PC-9 (cell line): ENCODE results near the gene ASF1A. TPM values are rescaled to one million over a fixed set of nuclear protein-coding genes. Genes with fewer than 3 reads are reported as not detected.

Source experiments
- BruUV-seq: library from RNA; stranded (reverse); fragments of 400-500 nt; replicated peaks from 2 replicates; lab custom pipeline; 2021; lab: Mats Ljungman, UMichigan
- CTCF ChIA-PET: fragments of 300-600 bp; sonication (Branson Sonifier 250); formaldehyde crosslinking; loops from one replicate; lab custom pipeline; 2022; ENCODE audit warnings: antibody characterized with exemption; lab: Charles Lee
- POLR2A ChIA-PET: fragments of 300-600 bp; sonication (Branson Sonifier 250); formaldehyde crosslinking; loops from one replicate; lab custom pipeline; 2022; ENCODE audit warnings: antibody characterized with exemption; ENCODE audit not compliant: unreplicated experiment; lab: Charles Lee
- DNase-seq, 2 experiments: peaks; one replicate each; pipeline versions ENCODE4 v3.0.0 to v3.0.0-alpha.2; 2015 to 2022; ENCODE audit warnings: mixed read lengths in 1 of 2
- H2AFZ ChIP-seq: fragments of 200-600 bp; sonication (generic); 2 replicates; pipeline ENCODE4 v1.8.1; 2017; ENCODE audit warnings: antibody characterized with exemption
- H3F3A ChIP-seq: fragments of 200-600 bp; sonication (generic); 2 replicates; pipeline ENCODE4 v1.8.1; 2017; ENCODE audit warnings: antibody characterized with exemption, mild to moderate bottlenecking, low read depth; ENCODE audit not compliant: insufficient read depth
- H3K27ac ChIP-seq: fragments of 200-600 bp; sonication (generic); 2 replicates; pipeline ENCODE4 v1.6.1; 2016; ENCODE audit warnings: mixed run types
- H3K27me3 ChIP-seq: fragments of 200-600 bp; sonication (generic); 2 replicates; pipeline ENCODE4 v1.6.1; 2016; ENCODE audit warnings: low read depth, mixed run types; ENCODE audit not compliant: insufficient read depth
- H3K36me3 ChIP-seq: fragments of 200-600 bp; sonication (generic); 2 replicates; pipeline ENCODE4 v1.6.1; 2016; ENCODE audit warnings: low read depth, mixed run types
- H3K4me1 ChIP-seq: fragments of 200-600 bp; sonication (generic); replicated peaks from 2 replicates; pipeline ENCODE4 v1.6.1; 2016; ENCODE audit warnings: mixed run types; ENCODE audit not compliant: insufficient read depth
- H3K4me2 ChIP-seq: fragments of 200-600 bp; sonication (generic); 2 replicates; pipeline ENCODE4 v1.6.1; 2017; ENCODE audit warnings: mixed run types
- H3K4me3 ChIP-seq: fragments of 200-600 bp; sonication (generic); 2 replicates; pipeline ENCODE4 v1.6.1; 2016; ENCODE audit warnings: mixed run types
- H3K79me2 ChIP-seq: fragments of 200-600 bp; sonication (generic); 2 replicates; pipeline ENCODE4 v1.6.1; 2017; ENCODE audit warnings: low read depth, mixed run types
- H3K9me2 ChIP-seq: fragments of 200-600 bp; sonication (generic); 2 replicates; pipeline ENCODE4 v1.8.1; 2017; ENCODE audit warnings: mild to moderate bottlenecking; ENCODE audit not compliant: insufficient read depth
- H3K9me3 ChIP-seq: fragments of 200-600 bp; sonication (generic); 2 replicates; pipeline ENCODE4 v1.8.1; 2016; ENCODE audit warnings: low read depth; ENCODE audit not compliant: insufficient read depth
- H4K20me1 ChIP-seq: fragments of 200-600 bp; sonication (generic); 2 replicates; pipeline ENCODE4 v1.8.1; 2017; ENCODE audit not compliant: insufficient read depth
- CTCF ChIP-seq: fragments of 200-600 bp; sonication (generic); conservative IDR thresholded peaks from 2 replicates; pipeline ENCODE4 v1.6.1; 2017; ENCODE audit warnings: mixed run types, antibody characterized with exemption, mild to moderate bottlenecking, moderate library complexity
- EZH2 ChIP-seq: fragments of 200-600 bp; sonication (generic); IDR thresholded peaks from 2 replicates; pipeline ENCODE4 v1.8.0; 2017; ENCODE audit warnings: antibody characterized with exemption, low read depth
- intact Hi-C: fragments of 100-400 bp; cut with micrococcal nuclease; formaldehyde crosslinking; loops from one replicate; pipeline ENCODE4 v1.10.0; 2022; ENCODE audit not compliant: unreplicated experiment
- total RNA-seq: library from RNA; stranded (reverse); gene quantifications from 2 replicates; pipeline ENCODE4 v1.2.3, GENCODE V29; 2021

The ASF1A gene
- total RNA-seq, 1 experiment from 2014 or later: 39.5 TPM

- Histone ChIP-seq H3K4me3 (no peak overlapping the region), H3K79me2 (peaks cover 63% of the 10 kb centered on the region), H2AFZ (no peak overlapping the region), H3K27ac (peak overlapping the region; percentile 17; the same call in 1 of the 2 replicates), H3K4me2 (peak overlapping the region; percentile 40), H3K4me1 (peaks cover 44% of the 10 kb centered on the region), H3K9me2 (no peaks in the 10 kb centered on the region), H4K20me1 (no peaks in the 10 kb centered on the region), H3K9me3 (no peaks in the 10 kb centered on the region), H3F3A (peaks cover 38% of the 10 kb centered on the region), H3K27me3 (no peaks in the 10 kb centered on the region), H3K36me3 (peaks cover 37% of the 10 kb centered on the region)
- TF ChIP-seq CTCF (no peak), EZH2 (no peak)
- intact Hi-C loops: no loop called here
- CTCF ChIA-PET: no interaction called here
- POLR2A ChIA-PET: no interaction called here
- DNase-seq: peak; percentile 4 to 94
- BruUV-seq: no TSS peak
Measured at GRCh38 chr6:118931436-118931835, 37.5 kb downstream of the ASF1A start.

- no peaks in the 10 kb centered on the region for H3K9me3 ChIP-seq
- no peak for DNase-seq
- peaks cover 38% of the 10 kb centered on the region for H3F3A ChIP-seq
- BruUV-seq: no TSS peak
- H2AFZ ChIP-seq: no peak overlapping the region
- 0 out of 2 replicates have a peak overlapping the region, but pooled peaks have one; percentile 0 for H3K4me2 ChIP-seq
- H3K27ac ChIP-seq: no peak overlapping the region
- intact Hi-C loops: no loop called here
- H4K20me1 ChIP-seq: no peaks in the 10 kb centered on the region
- ChIA-PET POLR2A (no interaction called here), CTCF (no interaction called here)
- H3K9me2 ChIP-seq: no peaks in the 10 kb centered on the region
- H3K36me3 ChIP-seq: peaks cover 37% of the 10 kb centered on the region
- peaks cover 44% of the 10 kb centered on the region for H3K4me1 ChIP-seq
- TF ChIP-seq EZH2 (no peak), CTCF (no peak)
- H3K79me2 ChIP-seq: peaks cover 69% of the 10 kb centered on the region
- H3K4me3 ChIP-seq: no peak overlapping the region
- H3K27me3 ChIP-seq: no peaks in the 10 kb centered on the region
Measured at GRCh38 chr6:118932421-118932820, 38.5 kb downstream of the ASF1A start.

- POLR2A ChIA-PET: interaction anchor here (0.5 kb wide), 1 partner anchor 283 kb away, joined by 8 read pairs; the partner anchor contains the start of gene CEP85L
- Histone ChIP-seq H3K9me2 (no peaks in the 10 kb centered on the region), H3K27me3 (no peaks in the 10 kb centered on the region), H3K79me2 (peaks cover 65% of the 10 kb centered on the region), H3F3A (peaks cover 38% of the 10 kb centered on the region), H3K27ac (no peak overlapping the region), H2AFZ (no peak overlapping the region; the same call in 1 of the 2 replicates), H3K36me3 (peaks cover 35% of the 10 kb centered on the region), H3K9me3 (peaks cover 4% of the 10 kb centered on the region; the same call in 1 of the 2 replicates), H3K4me2 (peak overlapping the region; percentile 83), H3K4me3 (peak overlapping the region; percentile 77), H4K20me1 (no peaks in the 10 kb centered on the region), H3K4me1 (peaks cover 44% of the 10 kb centered on the region)
- CTCF ChIA-PET: no interaction called here
- BruUV-seq: no TSS peak
- no peak for TF ChIP-seq EZH2
- no peak for TF ChIP-seq CTCF
- DNase-seq: no peak
- intact Hi-C loops: loop anchor here (1.0 kb wide), 1 partner anchor 40 kb away; the partner anchor contains the start of gene ASF1A
Measured at GRCh38 chr6:118933855-118934460, 40.0 kb downstream of the ASF1A start.
